HG02588 (cell line): ENCODE measurements around the gene TOB1.
"Not testable (repeated sequence)": the region's sequence is repeated elsewhere in the genome, so short reads cannot be mapped to it uniquely, and the experiment has no call there.

Experiments
- ATAC-seq: cut with Tn5 transposase; IDR thresholded peaks from one replicate; pipeline ENCODE4 v1.9.1; 2021; ENCODE audit warnings: mild to moderate bottlenecking, moderate library complexity; ENCODE audit not compliant: unreplicated experiment

The TOB1 gene

GRCh38 chr17:50871364-50871763 lies 5.2 kb upstream of the TOB1 start:
- no peak for ATAC-seq

- no peak for ATAC-seq
Measured at GRCh38 chr17:50868602-50869001, 2.4 kb upstream of the TOB1 start.

DNA sequence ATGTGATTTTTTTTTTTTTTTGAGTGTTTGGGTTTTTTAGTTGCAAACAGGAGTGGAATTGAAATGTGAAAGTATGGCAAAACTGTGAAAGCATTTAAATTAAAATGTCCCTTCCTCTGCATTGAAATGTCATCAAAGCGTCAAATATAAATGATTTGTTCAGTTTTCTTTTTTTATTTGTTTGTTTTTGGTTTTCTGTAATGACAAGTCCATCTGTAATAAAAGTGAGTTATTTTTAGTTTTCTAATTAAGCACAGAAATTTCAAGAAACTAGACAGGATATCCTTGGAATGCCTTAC lies 1.9 kb upstream of the TOB1 start:
- no peak for ATAC-seq

GRCh38 chr17:50867363-50868139 lies 1.4 kb upstream of the TOB1 start:
- ATAC-seq = peak; percentile 33

GRCh38 chr17:50866950-50867362 lies 802 bp upstream of the TOB1 start:
- ATAC-seq = peak; percentile 2

GRCh38 chr17:50865868-50866260 lies 290 bp downstream of the TOB1 start:
- ATAC-seq = peak; percentile 15

DNA sequence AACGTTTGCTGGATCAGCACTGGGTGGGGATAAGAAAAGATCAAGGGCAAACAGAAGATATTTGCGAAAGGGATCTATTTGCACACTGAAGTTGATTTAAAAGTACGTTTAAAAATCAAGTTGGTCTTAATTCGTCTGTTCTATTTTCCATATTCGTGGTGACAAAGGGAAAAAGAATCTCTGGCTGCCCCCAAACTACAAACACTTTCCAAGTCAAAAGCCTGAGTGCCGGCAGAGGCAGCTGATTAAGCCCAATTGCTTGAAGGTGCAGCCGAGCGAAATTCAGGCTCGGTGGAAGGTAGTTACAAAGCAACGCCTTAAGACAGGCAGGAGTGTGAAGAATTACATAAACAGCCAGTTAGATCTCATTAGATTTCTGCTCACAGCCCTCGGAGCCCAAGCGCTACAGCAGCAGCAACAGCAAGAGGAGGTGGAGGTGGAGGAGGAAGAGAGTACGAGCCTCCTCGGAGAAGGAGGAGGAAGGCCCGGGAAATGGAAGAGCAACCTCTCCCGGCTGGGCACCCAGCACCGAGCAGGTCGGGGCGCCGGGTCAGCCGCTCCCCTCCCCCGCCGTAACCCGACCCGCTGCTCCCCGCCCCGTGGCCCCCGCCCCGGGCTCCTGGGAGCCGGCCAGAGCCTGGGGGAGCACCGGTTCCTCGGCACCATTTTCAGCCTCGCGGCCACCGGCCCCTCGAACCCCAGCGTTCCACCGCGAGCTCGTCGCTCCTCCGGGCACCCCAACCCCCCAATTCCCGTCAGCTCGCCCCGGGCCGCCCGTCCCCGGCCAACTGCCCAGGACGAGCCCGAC lies 890 bp downstream of the TOB1 start:
- ATAC-seq = peak; percentile 15

- ATAC-seq = no peak
Measured at GRCh38 chr17:50864747-50865059, 1.5 kb downstream of the TOB1 start.

GRCh38 chr17:50863931-50864330 lies 2.2 kb downstream of the TOB1 start:
- ATAC-seq = no peak

DNA sequence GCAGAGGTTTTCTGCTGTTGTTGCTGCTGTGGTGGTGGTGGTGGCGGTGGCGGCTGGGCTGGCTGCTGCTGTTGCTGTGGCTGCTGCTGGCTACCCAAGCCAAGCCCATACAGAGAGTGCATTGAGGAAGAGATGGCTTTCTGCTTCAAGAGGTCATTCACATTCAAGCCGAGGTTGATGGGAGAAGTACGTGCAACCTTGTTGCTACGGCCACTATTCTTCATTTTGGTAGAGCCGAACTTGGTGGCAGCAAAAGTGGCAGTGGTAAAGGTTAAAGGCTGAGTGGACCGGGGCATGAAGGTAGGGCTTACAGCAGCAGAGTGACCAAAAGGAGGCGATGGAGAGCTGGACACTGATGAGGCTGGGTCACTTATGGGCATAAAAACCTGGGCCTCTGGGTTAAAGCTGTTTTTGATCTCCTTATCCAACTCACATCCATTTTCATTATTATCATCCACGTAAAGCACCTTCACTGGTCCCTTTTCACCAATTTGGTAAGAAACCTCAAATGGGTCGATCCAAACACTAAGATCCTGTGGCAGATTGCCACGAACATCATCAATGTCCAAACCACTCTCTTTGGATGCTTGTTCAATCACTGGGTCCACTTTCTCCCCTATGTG lies 2.8 kb downstream of the TOB1 start:
- no peak for ATAC-seq

DNA sequence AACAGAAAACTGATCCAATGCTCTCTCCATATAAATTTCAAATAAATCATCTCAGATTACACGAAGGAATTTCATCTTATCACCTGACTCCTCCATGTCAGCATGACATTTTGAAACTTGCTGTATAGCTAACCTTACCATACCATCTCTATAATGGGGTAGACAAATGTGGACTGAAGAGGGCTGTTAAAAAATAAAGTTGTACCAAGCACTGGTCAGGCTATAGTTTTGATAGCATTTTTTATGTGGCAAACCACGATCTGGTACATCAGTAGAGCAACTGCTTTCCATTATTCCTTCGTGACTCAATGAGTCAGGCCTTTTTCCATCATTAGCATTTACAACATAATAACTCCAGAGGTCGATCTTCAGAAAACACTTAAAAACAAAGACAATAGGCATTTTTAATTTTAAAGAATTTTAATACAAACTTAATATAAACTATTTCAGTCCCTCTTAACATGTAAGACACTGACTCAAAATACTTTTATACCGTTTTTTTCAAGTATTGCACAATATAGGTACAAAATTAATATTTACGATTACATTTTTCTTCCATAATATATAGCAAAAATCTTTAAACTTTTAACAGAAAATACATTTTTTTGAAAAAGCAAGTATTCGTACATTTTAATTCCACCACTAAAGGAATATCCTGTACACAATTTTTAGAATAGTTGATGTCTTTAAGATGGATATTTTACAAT lies 4.2 kb downstream of the TOB1 start:
- ATAC-seq = no peak

DNA sequence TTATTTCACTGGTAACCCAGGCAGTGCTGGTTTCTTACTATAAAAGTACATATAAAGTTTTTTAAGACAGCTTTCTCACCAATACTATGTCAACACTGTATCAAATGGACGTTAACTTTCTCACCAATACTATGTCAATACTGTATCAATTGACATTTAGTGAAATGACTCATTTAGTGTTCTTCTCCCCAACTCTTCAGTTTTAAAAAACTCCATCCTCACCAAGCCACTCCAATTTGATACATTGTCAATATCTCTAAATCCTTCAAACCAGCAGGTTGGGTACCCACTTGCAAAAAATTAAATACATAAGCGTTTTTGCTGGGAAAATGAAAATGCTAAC lies 4.8 kb downstream of the TOB1 start:
- no peak for ATAC-seq

DNA sequence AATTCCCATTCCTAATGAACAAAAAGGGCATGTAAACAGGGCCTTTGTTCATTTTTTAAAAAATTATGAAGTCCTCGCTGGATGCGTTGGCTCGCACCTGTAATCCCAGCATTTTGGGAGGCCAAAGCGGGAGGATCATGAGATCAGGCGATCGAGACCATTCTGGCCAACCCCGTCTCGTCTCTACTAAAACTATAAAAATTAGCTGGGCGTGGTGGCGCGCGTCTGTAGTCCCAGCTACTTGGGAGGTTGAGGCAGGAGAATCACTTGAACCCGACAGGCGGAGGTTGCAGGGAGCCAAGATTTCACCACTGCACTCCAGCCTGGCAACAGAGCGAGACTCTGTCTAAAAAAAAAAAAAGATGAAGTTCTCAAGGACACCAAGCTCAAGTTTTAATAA lies 6.4 kb downstream of the TOB1 start:
- ATAC-seq = not testable (repeated sequence)

- no peak for ATAC-seq
Measured at GRCh38 chr17:50858486-50859225, 7.5 kb downstream of the TOB1 start.

GRCh38 chr17:50856431-50856830 lies 9.7 kb downstream of the TOB1 start:
- ATAC-seq = no peak

- ATAC-seq = no peak
Measured at GRCh38 chr17:50855708-50856330, 10.3 kb downstream of the TOB1 start.

DNA sequence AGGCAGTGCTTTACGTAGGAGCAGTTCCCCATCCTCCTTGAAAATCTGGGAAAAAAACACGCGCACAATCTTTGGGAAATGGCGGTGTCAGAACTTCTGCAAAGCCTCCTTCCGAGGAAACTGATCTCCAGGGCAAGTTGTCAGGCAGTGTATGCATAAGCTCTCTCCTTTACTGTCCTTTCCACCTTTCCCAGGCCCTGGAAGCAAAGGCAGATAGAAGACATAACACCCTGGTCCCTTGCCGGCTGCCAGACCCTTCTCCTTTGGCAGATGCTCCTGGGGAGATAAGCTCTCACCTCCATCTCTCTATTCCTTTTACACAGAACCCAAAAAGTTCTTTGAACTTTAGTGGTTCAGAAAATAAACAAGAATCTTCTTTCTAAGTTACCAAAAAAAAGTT lies 12.4 kb downstream of the TOB1 start:
- ATAC-seq = no peak

DNA sequence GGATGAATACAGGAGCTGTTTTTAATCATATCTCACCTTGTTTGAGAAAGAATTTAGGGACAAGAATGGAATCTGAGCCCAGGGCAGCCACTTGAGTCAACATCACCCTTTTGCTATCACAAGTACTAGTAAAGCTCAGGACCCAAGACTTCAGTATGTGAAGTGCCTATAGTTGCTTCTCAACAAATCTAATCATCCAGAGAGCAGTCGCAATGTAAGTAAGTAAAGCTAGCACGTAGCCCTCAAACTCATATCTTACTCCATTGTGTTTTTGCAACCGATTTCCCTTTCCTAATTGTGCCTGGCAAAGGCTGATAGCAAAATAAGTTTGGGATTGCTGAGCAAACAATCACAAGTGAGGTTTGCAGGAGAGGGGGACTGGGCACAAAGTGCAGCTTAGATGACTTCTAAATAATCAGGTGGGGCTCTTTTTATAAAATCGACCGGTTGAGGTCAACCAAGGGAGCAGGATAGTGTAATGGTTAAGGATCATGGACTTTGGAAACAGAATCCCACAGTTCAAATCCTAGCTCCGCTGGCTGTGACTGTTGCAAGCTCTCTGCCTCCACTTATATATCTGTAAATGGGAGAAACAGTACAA lies 13.0 kb downstream of the TOB1 start:
- no peak for ATAC-seq

DNA sequence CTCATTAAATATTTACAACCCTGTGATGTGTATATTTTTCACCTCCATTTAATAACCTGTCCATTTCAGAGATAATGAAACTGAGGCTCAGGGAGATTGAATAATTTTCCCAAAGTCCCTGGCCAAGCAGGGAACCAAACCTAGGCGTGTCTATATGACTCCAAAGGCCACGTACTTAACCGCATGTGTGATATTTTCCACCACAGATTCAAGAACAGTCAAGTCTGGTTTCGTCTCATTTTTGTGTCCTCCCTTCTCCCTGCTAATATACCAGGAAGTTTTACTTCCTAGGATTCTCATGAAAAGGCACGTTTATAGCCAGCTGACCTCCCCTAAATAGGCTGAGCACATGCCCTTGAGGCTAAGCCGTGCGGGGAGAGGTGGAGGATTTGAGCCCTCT lies 15.5 kb downstream of the TOB1 start:
- no peak for ATAC-seq

- no peak for ATAC-seq
Measured at GRCh38 chr17:50848711-50849110, 17.4 kb downstream of the TOB1 start.
